Ovary (tissue), 3 donors: ENCODE data around the gene TANK.

Experiments
- EP300 ChIP-seq: sonication (generic); formaldehyde crosslinking; IDR thresholded peaks from one replicate; pipeline ENCODE4 v1.6.1; 2017; ENCODE audit warnings: antibody characterized with exemption
- POLR2A ChIP-seq: fragments of 450-650 bp; IDR thresholded peaks from one replicate; pipeline ENCODE4 v1.6.1; 2017; ENCODE audit warnings: antibody characterized with exemption, mild to moderate bottlenecking, moderate library complexity
- TF ChIP-seq, protein P1 (sequence below), 3 donors: fragments of 450-650 bp in 2 of 3; fragments of 200-600 bp in 1 of 3; IDR thresholded peaks; one replicate each; pipeline versions ENCODE4 v1.5.1 to v1.8.0; 2016 to 2022; ENCODE audit warnings: antibody characterized with exemption in 3 of 3, mild to moderate bottlenecking in 1 of 3
- donor health status: DM: no; HTN: no; CAD: no.

DNA sequence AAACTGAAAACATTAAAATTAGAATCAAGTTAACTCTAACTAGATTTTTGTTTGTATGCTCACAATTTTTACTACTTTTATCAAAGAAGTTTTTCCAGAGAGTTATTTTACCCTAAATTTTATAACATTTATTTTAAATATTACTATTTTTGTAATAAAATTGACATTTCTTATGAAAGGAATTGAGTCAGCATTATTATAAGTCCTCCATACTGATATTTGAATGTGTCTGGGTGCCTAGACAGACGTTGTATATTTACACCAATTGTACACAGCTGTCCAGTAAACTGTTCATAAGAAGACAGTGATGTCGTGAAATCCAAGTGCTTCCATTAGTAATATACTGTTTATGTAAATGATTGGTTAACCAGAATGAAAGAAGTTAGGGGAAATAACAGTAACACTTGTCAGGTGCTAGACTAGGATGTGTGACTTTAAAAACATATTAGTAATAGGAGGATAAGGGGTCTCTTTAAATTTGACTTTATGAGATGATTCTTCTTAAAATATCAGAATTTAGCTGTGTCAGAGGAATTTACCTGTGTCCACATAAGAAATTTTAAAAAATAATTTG is 73.7 kb downstream of the TANK start:
- TF ChIP-seq, protein P1, sequence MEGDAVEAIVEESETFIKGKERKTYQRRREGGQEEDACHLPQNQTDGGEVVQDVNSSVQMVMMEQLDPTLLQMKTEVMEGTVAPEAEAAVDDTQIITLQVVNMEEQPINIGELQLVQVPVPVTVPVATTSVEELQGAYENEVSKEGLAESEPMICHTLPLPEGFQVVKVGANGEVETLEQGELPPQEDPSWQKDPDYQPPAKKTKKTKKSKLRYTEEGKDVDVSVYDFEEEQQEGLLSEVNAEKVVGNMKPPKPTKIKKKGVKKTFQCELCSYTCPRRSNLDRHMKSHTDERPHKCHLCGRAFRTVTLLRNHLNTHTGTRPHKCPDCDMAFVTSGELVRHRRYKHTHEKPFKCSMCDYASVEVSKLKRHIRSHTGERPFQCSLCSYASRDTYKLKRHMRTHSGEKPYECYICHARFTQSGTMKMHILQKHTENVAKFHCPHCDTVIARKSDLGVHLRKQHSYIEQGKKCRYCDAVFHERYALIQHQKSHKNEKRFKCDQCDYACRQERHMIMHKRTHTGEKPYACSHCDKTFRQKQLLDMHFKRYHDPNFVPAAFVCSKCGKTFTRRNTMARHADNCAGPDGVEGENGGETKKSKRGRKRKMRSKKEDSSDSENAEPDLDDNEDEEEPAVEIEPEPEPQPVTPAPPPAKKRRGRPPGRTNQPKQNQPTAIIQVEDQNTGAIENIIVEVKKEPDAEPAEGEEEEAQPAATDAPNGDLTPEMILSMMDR (IDR thresholded peaks at IDR 0.05), result no peak
- TF ChIP-seq POLR2A, result no peak
- no peak for TF ChIP-seq EP300
